ENCODE measurements around the gene PCYOX1L. TPM values are rescaled to one million over a fixed set of nuclear protein-coding genes. Genes with fewer than 3 reads are reported as not detected.
A peak's percentile ranks its signal among the peaks of the same experiment; 100 is the strongest.
"Not testable (repeated sequence)": the region's sequence is repeated elsewhere in the genome, so short reads cannot be mapped to it uniquely, and the experiment has no call there.

The PCYOX1L gene
- total RNA-seq, 2 experiments from 2014 or later, result 34.5 to 34.6 TPM

- no peak for DNase-seq
- Mint-ChIP-seq H3K4me3 (no peak overlapping the region), H3K4me1 (no peaks in the 10 kb centered on the region), H3K9me3 (no peaks in the 10 kb centered on the region), H3K27ac (no peak overlapping the region), H3K27me3 (no peaks in the 10 kb centered on the region), H3K36me3 (ENCODE audit: low read depth) (no peaks in the 10 kb centered on the region)
- ChIA-PET POLR2A (interaction anchor here (0.6 kb wide), 1 partner anchor 245 kb away, joined by 3 read pairs; no protein-coding TSS in a partner anchor), CTCF (interaction anchor here (0.6 to 2.9 kb wide), 12 partner anchors 8 to 238 kb away, joined by 3 to 22 read pairs (median 3); no protein-coding TSS in a partner anchor)
Measured at GRCh38 chr5:149381261-149381985, 23.6 kb downstream of the PCYOX1L start.

- Mint-ChIP-seq H3K36me3 (ENCODE audit: low read depth) (no peaks in the 10 kb centered on the region), H3K9me3 (no peaks in the 10 kb centered on the region), H3K27me3 (no peaks in the 10 kb centered on the region), H3K27ac (no peak overlapping the region), H3K4me3 (no peak overlapping the region), H3K4me1 (no peaks in the 10 kb centered on the region)
- POLR2A ChIA-PET, result no interaction called here
- peak; percentile 77 for DNase-seq
- CTCF ChIA-PET, result interaction anchor here (0.6 to 2.9 kb wide), 12 partner anchors 9 to 237 kb away, joined by 3 to 22 read pairs (median 3); no protein-coding TSS in a partner anchor
Measured at GRCh38 chr5:149381986-149382338, 24.1 kb downstream of the PCYOX1L start.

GRCh38 chr5:149382517-149383220, 24.8 kb downstream of the PCYOX1L start:
- Mint-ChIP-seq H3K36me3 (ENCODE audit: low read depth) (no peaks in the 10 kb centered on the region), H3K4me3 (no peak overlapping the region), H3K9me3 (no peaks in the 10 kb centered on the region), H3K27ac (no peak overlapping the region), H3K27me3 (no peaks in the 10 kb centered on the region), H3K4me1 (no peaks in the 10 kb centered on the region)
- no peak for DNase-seq
- POLR2A ChIA-PET, result no interaction called here
- CTCF ChIA-PET, result interaction anchor here (1.3 to 2.9 kb wide), 7 partner anchors 9 to 73 kb away, joined by 3 to 22 read pairs (median 3); no protein-coding TSS in a partner anchor

GRCh38 chr5:149383399-149383798, 25.6 kb downstream of the PCYOX1L start:
- H3K27ac Mint-ChIP-seq, result no peak overlapping the region
- DNase-seq, result no peak
- H3K9me3 Mint-ChIP-seq, result peaks cover 3% of the 10 kb centered on the region
- H3K27me3 Mint-ChIP-seq, result no peaks in the 10 kb centered on the region
- H3K4me1 Mint-ChIP-seq, result no peaks in the 10 kb centered on the region
- H3K36me3 Mint-ChIP-seq (ENCODE audit: low read depth), result no peaks in the 10 kb centered on the region
- ChIA-PET CTCF (interaction anchor here (1.2 to 2.9 kb wide), 4 partner anchors 8 to 48 kb away, joined by 3 to 8 read pairs (median 3); no protein-coding TSS in a partner anchor), POLR2A (no interaction called here)
- no peak overlapping the region for H3K4me3 Mint-ChIP-seq

- H3K9me3 Mint-ChIP-seq, result peaks cover 3% of the 10 kb centered on the region
- no peaks in the 10 kb centered on the region for H3K4me1 Mint-ChIP-seq
- CTCF ChIA-PET, result interaction anchor here (0.9 to 2.4 kb wide), 5 partner anchors 11 to 188 kb away, joined by 3 to 7 read pairs (median 4); no protein-coding TSS in a partner anchor
- H3K27me3 Mint-ChIP-seq, result no peaks in the 10 kb centered on the region
- no peak for DNase-seq
- POLR2A ChIA-PET, result no interaction called here
- no peak overlapping the region for H3K4me3 Mint-ChIP-seq
- no peaks in the 10 kb centered on the region for H3K36me3 Mint-ChIP-seq (ENCODE audit: low read depth)
- H3K27ac Mint-ChIP-seq, result no peak overlapping the region
Measured at GRCh38 chr5:149386166-149386565, 28.3 kb downstream of the PCYOX1L start.

- POLR2A ChIA-PET, result no interaction called here
- CTCF ChIA-PET, result interaction anchor here (1.4 to 2.4 kb wide), 2 partner anchors 12 to 19 kb away, joined by 5 to 7 read pairs; no protein-coding TSS in a partner anchor
- no peak for DNase-seq
- H3K4me3 Mint-ChIP-seq, result no peak overlapping the region
- H3K27me3 Mint-ChIP-seq, result no peaks in the 10 kb centered on the region
- peaks cover 3% of the 10 kb centered on the region for H3K9me3 Mint-ChIP-seq
- no peaks in the 10 kb centered on the region for H3K4me1 Mint-ChIP-seq
- no peak overlapping the region for H3K27ac Mint-ChIP-seq
- no peaks in the 10 kb centered on the region for H3K36me3 Mint-ChIP-seq (ENCODE audit: low read depth)
Measured at GRCh38 chr5:149387081-149387631, 29.3 kb downstream of the PCYOX1L start.

GRCh38 chr5:149387982-149388381, 30.1 kb downstream of the PCYOX1L start:
- ChIA-PET CTCF (interaction anchor here (1.4 to 2.4 kb wide), 2 partner anchors 20 to 81 kb away, joined by 3 to 7 read pairs; no protein-coding TSS in a partner anchor), POLR2A (no interaction called here)
- H3K27ac Mint-ChIP-seq, result no peak overlapping the region
- no peaks in the 10 kb centered on the region for H3K36me3 Mint-ChIP-seq (ENCODE audit: low read depth)
- H3K27me3 Mint-ChIP-seq, result no peaks in the 10 kb centered on the region
- H3K4me1 Mint-ChIP-seq, result no peaks in the 10 kb centered on the region
- H3K4me3 Mint-ChIP-seq, result no peak overlapping the region
- H3K9me3 Mint-ChIP-seq, result peaks cover 3% of the 10 kb centered on the region
- DNase-seq, result no peak

GRCh38 chr5:149388498-149389190, 30.8 kb downstream of the PCYOX1L start:
- CTCF ChIA-PET, result interaction anchor here (1.4 to 2.4 kb wide), 2 partner anchors 20 to 82 kb away, joined by 3 to 7 read pairs; no protein-coding TSS in a partner anchor
- Mint-ChIP-seq H3K4me3 (no peak overlapping the region), H3K4me1 (no peaks in the 10 kb centered on the region), H3K27ac (no peak overlapping the region), H3K36me3 (ENCODE audit: low read depth) (no peaks in the 10 kb centered on the region), H3K27me3 (no peaks in the 10 kb centered on the region), H3K9me3 (peaks cover 3% of the 10 kb centered on the region)
- POLR2A ChIA-PET, result no interaction called here
- no peak for DNase-seq

- H3K9me3 Mint-ChIP-seq, result peaks cover 3% of the 10 kb centered on the region
- H3K4me1 Mint-ChIP-seq, result no peaks in the 10 kb centered on the region
- CTCF ChIA-PET, result interaction anchor here (0.6 to 2.2 kb wide), 8 partner anchors 8 to 229 kb away, joined by 3 to 8 read pairs (median 3); no protein-coding TSS in a partner anchor
- no peak overlapping the region for H3K27ac Mint-ChIP-seq
- H3K27me3 Mint-ChIP-seq, result no peaks in the 10 kb centered on the region
- no peak for DNase-seq
- no peak overlapping the region for H3K4me3 Mint-ChIP-seq
- POLR2A ChIA-PET, result no interaction called here
- no peaks in the 10 kb centered on the region for H3K36me3 Mint-ChIP-seq (ENCODE audit: low read depth)
Measured at GRCh38 chr5:149389552-149390495, 32.0 kb downstream of the PCYOX1L start.

GRCh38 chr5:149391076-149391475, 33.2 kb downstream of the PCYOX1L start:
- H3K4me3 Mint-ChIP-seq; POLR2A ChIA-PET; H3K27me3 Mint-ChIP-seq; H3K36me3 Mint-ChIP-seq (ENCODE audit: low read depth); H3K9me3 Mint-ChIP-seq; DNase-seq; H3K27ac Mint-ChIP-seq; H3K4me1 Mint-ChIP-seq: not testable (repeated sequence)
- CTCF ChIA-PET, result interaction anchor here (0.6 to 2.2 kb wide), 5 partner anchors 9 to 128 kb away, joined by 3 to 8 read pairs (median 3); no protein-coding TSS in a partner anchor

GRCh38 chr5:149391524-149391923, 33.7 kb downstream of the PCYOX1L start:
- no peak overlapping the region for H3K27ac Mint-ChIP-seq
- DNase-seq, result no peak
- ChIA-PET CTCF (interaction anchor here (1.3 to 2.2 kb wide), 2 partner anchors 9 to 124 kb away, joined by 3 to 8 read pairs; no protein-coding TSS in a partner anchor), POLR2A (no interaction called here)
- no peaks in the 10 kb centered on the region for H3K27me3 Mint-ChIP-seq
- H3K4me1 Mint-ChIP-seq, result no peaks in the 10 kb centered on the region
- H3K4me3 Mint-ChIP-seq, result no peak overlapping the region
- no peaks in the 10 kb centered on the region for H3K36me3 Mint-ChIP-seq (ENCODE audit: low read depth)
- peaks cover 3% of the 10 kb centered on the region for H3K9me3 Mint-ChIP-seq
